AG20443 (cell line): ENCODE results near the gene MSI2.
A peak's percentile ranks its signal among the peaks of the same experiment; 100 is the strongest.

Source experiments
- DNase-seq: peaks from one replicate; pipeline ENCODE4 v3.0.0; 2012; ENCODE audit warnings: low spot score, mixed read lengths

Gene MSI2

DNA sequence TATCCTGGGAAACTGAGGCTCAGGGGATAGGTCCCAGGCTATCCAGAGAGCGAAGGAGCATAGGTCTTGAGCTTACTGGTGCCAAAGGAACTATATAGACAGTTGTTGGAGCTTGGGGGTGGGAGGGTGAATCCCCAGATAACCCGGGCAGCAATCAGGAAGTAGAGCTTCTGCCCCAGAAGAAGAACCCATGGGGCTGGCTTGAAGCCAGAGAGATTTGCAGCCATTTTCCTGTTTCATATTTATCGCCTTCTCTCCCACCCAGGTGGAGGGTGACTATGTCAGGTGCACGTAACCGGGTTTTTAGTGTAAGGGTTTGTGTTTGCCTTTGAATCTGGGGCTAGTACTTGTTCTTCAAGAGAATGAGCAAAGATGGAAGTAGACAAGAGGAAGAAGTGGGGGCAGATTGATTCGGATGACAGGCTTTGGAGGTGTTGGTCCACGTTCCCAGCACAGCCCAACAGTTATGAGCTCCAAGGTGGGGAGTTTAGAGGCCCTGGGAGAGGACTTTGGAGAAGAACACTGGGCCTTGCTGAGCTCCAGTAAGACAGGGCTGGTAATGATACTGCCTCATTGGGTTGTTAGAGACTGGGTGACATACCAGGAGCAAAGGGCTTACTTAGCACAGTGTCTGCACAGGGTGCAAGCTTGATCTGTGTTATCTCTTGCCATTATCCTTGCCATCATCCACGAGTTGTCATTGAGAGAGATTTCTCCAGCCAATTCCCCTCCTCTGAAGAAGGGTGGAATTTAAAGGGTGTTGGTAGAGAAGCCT lies 343.1 kb downstream of the MSI2 start:
- DNase-seq = no peak

DNA sequence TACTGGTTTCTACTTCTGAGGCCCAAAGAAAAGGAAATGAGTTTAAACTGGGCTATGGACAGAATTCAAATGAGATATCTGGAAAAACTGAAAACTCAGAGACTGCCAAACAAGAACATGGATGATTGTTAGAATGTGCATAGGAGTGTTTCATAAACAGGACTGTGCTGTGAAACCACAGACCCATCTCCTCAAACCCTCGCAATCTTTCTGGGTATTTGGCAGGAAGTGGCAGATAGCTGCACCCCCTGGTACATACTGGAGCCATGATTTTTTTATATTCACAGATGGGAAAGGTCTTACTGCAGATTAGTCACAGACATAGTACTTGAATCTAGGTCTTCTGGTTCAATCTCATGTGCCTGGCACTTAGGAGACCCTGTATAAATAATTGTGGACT lies 343.8 kb downstream of the MSI2 start:
- DNase-seq = no peak

DNA sequence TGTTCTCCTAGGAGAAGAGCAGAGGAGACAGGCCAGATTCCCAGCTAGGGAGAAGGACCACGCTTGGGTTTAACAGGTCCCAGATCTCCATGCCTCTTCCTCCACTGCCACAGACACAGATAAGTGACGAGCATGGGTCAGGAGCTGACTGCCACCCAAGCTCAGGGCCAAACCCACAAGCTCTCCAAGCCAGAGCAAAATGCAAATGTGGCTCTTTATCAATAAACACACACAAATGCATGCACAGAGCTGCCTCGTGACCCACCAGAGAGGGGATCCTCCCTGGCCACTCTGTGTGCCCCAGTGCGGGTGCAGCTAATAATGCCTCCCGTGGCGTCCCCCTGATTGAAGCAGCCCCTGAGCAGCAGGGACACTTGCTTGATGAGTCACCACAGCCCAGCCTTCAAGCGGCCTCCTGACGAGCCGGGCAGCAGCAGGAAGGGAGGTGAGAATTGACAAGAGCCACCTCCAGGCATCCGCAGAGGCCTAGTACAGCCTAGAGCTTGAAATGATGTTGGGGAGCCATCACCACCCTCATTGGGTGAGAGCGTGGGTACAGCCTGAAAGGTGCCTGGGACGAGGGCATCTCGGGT lies 344.9 kb downstream of the MSI2 start:
- no peak for DNase-seq

DNA sequence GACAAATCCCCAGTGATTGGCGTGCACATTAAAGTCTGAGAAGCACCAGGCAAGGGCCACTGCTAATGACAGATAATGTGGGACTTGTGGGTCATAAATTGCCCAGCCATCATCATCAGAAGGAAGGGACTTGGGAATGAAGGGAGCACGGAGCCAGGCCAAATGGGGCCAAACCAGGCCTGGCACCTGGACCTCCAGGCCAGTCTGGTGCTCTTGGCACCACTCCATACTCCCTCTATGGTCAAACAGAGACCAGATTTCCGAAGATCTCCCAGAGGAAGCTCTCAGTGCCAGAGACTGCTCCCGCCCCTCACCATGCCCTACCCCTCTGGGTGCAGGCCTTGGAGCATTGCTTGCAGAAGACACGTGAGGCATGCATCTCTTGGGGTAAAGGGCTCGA lies 346.6 kb downstream of the MSI2 start:
- no peak for DNase-seq

- DNase-seq = no peak
These were observed 347.2 kb downstream of the MSI2 start for GRCh38 chr17:57603546-57603945.

DNA sequence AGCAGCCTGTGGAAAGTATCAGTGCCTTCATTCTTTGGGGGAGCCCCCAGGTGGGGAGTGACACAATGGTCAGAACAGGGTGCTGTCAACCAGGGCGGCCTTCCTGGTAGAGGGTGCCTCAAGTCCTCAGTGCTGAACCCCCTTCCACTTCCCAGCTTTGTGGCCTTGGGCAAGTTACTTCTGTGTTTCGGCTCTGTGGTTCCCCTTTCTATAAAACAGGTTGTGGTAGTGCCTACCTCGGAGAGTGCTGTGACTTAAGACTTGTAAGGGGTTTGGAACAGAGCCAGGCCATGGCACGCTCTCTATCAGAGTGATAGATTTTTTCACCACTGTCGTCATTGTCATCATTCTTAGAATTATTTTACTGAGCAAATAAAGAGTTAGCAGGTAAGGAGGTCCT lies 347.7 kb downstream of the MSI2 start:
- no peak for DNase-seq

GRCh38 chr17:57604771-57605674 lies 348.7 kb downstream of the MSI2 start:
- peak; percentile 69 for DNase-seq

DNA sequence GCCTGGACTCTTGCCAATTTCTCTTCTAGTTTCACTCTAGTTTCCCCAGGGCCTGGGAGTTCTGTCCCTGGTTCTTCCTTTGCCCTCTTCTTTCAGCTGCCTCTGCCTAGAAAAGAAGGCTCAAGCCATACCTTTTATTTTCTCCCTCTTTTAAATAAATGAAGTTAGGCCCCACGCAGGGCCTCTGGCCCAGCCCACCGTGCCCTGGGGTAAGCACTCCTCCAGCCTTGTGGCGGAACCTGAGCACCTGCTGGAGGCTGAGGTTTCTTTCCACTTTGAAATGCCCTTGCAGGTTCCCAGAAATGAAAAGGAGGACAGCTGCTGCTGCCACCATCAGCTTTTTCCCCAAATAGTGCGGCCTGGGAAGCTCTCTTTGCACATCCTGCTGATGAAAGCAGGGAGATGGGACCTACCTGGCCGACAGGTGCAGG lies 349.4 kb downstream of the MSI2 start:
- DNase-seq = no peak

- no peak for DNase-seq
These were observed 350.0 kb downstream of the MSI2 start for GRCh38 chr17:57606111-57606875.

DNA sequence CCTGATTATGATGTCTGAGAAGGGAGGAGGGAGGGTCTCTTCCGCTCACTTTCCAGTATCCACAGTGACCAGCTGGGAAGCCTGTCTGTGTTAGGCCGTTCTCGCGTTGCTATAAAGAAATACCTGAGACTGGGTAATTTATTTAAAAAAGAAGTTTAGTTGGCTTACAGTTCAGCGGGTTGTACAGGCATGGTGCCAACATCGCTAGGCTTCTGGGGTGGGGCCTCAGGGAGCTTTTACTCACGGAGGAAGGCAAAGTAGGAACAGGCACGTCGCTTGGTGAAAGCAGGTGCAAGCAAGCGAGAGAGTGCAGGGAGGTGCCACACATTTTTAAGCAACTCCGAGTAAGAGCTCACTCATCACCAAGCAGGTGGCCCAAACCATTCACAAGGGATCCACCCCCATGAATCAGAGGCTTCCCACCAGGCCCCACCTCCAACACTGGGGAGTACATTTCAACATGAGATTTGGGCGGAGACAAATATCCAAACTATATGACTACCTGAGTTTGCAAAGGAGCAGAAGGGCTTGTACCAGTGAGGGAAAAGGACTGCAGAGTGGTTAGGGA lies 351.3 kb downstream of the MSI2 start:
- no peak for DNase-seq

DNA sequence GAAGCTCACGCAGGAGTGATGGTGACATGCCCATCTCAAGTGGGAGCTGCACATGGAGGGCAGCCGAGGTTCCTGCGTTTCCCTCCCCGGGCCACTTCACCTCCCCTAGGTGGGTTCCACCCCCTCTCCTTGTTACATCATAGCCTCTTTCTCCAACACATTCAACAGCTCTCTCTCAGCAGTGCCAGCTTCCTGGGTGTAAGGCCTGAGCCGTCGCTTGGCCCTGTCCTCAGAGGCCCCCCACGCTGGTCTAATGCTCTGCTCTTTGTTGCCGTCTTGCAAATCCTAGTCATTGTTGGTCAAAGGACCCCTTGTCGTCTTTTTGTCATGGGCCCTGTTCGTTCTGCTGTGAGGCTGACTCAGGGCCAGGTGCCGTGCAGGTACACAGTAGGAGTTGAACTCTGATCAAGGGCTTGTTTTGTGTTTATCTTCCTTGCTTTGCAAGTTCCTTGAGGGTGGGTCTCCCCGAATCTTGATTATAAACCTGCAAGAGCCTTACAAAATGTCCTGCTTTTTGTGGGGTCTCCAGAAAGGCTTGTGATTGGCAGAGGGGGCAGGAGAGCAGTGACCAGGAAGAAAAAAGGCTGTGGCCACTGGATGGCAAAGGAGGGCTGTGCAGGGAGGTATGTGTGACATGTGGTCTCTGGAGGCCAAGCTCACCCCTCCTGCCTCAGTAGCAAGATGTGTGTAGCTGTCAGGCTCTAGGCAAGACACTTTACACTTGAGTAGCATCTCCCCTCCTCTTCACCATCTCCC lies 352.2 kb downstream of the MSI2 start:
- DNase-seq = no peak

DNA sequence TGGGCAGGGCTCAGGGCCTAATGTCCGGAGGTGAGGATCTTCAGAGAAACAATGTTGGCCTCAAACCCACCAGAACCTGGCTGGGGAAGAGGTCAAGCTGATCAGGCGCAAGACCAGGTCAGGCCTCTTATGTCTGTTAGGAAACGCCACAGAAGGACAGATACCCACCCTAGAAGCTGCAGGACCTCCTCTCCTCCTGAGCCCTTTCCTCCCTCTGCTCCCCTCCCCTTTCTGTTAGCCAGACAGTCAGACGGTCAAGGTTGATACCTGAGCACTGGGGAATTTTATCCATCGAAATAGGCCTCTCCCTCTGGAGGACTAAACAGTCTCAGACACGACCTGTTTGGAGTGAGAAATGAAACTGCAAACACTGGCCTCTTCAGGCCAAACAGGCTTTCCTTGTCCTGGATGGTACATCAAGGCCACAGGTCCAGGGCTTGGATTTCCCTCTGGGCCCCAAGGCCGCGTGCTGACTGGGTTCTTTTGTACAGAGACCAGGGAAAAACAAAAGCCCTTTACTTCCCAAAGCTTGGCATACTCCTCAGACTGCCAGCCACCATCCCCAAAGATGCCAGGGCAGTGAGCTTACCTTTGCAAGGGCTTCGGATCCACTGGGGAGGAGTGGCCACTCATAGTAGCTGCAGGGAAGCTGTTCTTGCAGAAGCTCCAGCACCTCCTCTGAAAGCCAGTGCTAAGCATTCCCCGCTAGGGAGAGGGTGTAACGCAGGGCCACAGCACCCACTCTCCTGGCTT lies 353.0 kb downstream of the MSI2 start:
- no peak for DNase-seq

- DNase-seq = no peak
These were observed 353.6 kb downstream of the MSI2 start for GRCh38 chr17:57609878-57610270.

GRCh38 chr17:57612202-57613071 lies 356.1 kb downstream of the MSI2 start:
- no peak for DNase-seq

GRCh38 chr17:57614742-57615141 lies 358.4 kb downstream of the MSI2 start:
- no peak for DNase-seq

DNA sequence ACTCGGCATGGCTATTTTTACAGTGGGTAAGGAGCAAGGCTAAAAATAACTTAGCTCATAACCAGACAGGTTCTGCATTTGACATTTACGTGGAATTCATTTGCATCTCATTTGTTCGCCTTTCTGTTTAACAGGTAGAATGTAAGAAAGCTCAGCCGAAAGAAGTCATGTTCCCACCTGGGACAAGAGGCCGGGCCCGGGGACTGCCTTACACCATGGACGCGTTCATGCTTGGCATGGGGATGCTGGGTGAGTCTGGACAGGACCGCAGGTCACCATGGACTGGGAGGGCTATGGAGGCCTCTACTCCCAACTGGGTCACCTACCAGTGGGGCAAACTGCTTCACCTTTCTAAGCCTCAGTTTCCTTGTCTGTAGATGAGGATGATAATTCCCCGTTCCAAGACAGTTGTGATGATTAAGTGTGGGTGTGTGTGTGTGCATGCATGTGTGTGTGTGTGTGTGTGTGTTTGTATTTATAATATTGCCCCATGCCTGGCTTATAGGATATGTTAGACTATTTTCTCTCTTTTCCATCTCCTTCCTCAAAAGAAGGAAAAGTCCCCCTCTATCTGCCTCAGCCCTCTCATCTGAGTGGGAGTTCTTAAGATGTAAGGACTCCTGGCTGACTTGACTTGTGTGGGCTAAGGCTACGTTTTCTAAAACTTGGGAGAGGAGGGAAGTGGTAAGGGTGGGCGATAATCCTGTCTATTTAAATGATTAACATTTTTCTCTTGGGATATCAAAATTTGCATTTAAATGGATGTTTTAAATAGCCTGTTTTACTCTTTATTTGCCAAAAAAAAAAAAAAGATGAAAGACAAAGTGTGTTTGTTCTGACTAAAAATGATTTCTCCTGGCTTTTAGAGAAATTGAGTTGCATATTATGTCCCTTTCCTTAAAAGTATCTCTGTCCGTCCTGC lies 359.8 kb downstream of the MSI2 start:
- DNase-seq = no peak

DNA sequence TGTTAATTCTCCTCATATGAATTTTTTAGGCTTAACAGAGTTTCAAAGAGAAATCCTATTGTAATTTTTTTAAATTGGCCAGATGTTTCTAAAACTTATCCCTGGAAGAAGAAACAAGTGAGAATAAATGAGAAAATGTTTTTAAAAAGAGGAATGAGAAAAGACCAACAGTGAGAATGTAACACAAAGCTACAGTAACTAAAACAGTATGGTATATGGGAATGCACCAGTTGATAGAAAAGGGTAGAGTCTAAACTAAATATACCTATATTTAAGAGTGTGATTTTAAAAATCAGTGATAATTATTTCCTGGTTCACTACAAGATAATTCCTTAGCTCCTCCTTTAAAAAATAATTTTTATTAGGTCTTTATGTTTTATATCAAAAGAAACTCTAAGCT lies 360.9 kb downstream of the MSI2 start:
- DNase-seq = no peak
